ENCODE measurements around the gene KCNJ6. TPM values are rescaled to one million over a fixed set of nuclear protein-coding genes. Genes with fewer than 3 reads are reported as not detected.

The KCNJ6 gene
- total and polyA plus RNA-seq, 9 of the 15 experiments (the other 6 are each of a cell fraction or from before 2014, with no cell fraction given), result 0.06 to 0.21 (median 0.13) TPM; not detected in 1

DNA sequence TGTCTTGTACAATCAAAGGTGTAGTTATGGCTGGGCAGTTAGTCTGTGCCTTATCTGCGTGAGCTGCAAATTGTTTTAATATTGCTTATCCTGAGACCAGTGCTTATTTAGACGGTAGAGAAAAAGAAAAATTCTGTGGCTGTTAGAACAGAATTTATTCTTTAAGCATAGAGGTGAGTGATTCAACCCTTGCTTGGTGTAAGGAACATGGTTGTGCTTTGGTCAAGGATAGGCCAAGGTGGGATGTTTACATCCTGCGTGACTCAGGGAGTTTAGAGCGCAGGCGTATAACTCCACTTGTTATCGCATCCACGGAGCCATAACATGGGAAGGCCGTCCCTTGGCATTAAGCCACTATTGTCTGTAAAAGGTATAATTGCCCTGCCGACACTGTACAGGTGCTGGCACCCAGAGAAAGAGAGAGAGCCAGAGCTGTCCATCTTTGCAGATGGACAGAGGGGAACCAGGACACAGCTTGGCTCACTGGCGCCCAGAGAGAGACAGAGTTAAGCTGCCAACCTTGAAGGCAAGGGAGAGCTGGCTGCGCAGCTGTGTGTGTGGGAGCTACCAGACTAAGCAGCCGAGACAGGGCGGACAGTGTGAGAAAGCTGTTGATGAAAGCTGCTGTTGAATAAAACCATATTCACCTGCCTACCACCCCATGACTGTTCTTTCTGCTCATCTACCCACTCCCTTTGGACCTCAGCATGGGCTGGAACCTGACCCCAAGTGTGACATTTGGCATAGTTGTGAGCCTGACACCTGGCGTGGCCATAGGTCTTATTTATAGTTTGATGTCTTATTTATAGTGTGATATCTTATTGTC lies 349.3 kb downstream of the KCNJ6 start (continued):
- TF ChIP-seq, protein P1, sequence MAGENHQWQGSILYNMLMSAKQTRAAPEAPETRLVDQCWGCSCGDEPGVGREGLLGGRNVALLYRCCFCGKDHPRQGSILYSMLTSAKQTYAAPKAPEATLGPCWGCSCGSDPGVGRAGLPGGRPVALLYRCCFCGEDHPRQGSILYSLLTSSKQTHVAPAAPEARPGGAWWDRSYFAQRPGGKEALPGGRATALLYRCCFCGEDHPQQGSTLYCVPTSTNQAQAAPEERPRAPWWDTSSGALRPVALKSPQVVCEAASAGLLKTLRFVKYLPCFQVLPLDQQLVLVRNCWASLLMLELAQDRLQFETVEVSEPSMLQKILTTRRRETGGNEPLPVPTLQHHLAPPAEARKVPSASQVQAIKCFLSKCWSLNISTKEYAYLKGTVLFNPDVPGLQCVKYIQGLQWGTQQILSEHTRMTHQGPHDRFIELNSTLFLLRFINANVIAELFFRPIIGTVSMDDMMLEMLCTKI (IDR thresholded peaks at IDR 0.05; ENCODE audit: partially characterized antibody), result no peak
- TF ChIP-seq ETV6 (IDR thresholded peaks at IDR 0.05; ENCODE audit: borderline replicate concordance in 1 of 2, low read depth in 2 of 2, low read length in 1 of 2) (no peak), ETV6 (CRISPR knock-in tag; IDR thresholded peaks at IDR 0.05; ENCODE audit: borderline replicate concordance) (no peak), HDAC6 (IDR thresholded peaks at IDR 0.05; ENCODE audit: low read depth, low read length) (no peak), WHSC1 (IDR thresholded peaks at IDR 0.05; ENCODE audit: low read length) (no peak), CTBP1 (IDR thresholded peaks at IDR 0.05; ENCODE audit: borderline replicate concordance) (no peak)
- TF ChIP-seq, protein P2, sequence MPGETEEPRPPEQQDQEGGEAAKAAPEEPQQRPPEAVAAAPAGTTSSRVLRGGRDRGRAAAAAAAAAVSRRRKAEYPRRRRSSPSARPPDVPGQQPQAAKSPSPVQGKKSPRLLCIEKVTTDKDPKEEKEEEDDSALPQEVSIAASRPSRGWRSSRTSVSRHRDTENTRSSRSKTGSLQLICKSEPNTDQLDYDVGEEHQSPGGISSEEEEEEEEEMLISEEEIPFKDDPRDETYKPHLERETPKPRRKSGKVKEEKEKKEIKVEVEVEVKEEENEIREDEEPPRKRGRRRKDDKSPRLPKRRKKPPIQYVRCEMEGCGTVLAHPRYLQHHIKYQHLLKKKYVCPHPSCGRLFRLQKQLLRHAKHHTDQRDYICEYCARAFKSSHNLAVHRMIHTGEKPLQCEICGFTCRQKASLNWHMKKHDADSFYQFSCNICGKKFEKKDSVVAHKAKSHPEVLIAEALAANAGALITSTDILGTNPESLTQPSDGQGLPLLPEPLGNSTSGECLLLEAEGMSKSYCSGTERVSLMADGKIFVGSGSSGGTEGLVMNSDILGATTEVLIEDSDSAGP (CRISPR knock-in tag; IDR thresholded peaks at IDR 0.05), result no peak
- TF ChIP-seq, protein P3, sequence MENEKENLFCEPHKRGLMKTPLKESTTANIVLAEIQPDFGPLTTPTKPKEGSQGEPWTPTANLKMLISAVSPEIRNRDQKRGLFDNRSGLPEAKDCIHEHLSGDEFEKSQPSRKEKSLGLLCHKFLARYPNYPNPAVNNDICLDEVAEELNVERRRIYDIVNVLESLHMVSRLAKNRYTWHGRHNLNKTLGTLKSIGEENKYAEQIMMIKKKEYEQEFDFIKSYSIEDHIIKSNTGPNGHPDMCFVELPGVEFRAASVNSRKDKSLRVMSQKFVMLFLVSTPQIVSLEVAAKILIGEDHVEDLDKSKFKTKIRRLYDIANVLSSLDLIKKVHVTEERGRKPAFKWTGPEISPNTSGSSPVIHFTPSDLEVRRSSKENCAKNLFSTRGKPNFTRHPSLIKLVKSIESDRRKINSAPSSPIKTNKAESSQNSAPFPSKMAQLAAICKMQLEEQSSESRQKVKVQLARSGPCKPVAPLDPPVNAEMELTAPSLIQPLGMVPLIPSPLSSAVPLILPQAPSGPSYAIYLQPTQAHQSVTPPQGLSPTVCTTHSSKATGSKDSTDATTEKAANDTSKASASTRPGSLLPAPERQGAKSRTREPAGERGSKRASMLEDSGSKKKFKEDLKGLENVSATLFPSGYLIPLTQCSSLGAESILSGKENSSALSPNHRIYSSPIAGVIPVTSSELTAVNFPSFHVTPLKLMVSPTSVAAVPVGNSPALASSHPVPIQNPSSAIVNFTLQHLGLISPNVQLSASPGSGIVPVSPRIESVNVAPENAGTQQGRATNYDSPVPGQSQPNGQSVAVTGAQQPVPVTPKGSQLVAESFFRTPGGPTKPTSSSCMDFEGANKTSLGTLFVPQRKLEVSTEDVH (IDR thresholded peaks at IDR 0.05; ENCODE audit: low read depth, partially characterized antibody), result no peak
- TF ChIP-seq, protein P4, sequence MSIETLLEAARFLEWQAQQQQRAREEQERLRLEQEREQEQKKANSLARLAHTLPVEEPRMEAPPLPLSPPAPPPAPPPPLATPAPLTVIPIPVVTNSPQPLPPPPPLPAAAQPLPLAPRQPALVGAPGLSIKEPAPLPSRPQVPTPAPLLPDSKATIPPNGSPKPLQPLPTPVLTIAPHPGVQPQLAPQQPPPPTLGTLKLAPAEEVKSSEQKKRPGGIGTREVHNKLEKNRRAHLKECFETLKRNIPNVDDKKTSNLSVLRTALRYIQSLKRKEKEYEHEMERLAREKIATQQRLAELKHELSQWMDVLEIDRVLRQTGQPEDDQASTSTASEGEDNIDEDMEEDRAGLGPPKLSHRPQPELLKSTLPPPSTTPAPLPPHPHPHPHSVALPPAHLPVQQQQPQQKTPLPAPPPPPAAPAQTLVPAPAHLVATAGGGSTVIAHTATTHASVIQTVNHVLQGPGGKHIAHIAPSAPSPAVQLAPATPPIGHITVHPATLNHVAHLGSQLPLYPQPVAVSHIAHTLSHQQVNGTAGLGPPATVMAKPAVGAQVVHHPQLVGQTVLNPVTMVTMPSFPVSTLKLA (conservative IDR thresholded peaks at IDR 0.05), result no peak
- TF ChIP-seq, protein P5, sequence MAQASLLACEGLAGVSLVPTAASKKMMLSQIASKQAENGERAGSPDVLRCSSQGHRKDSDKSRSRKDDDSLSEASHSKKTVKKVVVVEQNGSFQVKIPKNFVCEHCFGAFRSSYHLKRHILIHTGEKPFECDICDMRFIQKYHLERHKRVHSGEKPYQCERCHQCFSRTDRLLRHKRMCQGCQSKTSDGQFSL (CRISPR knock-in tag; IDR thresholded peaks at IDR 0.05), result no peak
- TF ChIP-seq, protein P5 (tag; IDR thresholded peaks at IDR 0.05), result peak in 1 of 2 experiments; percentile 97; a peak in 2 of 4 replicates

Data from K562 (cell line).